HT-29 (cell line): Measurements from ENCODE around the gene SMIM20. TPM values are rescaled to one million over a fixed set of nuclear protein-coding genes. Genes with fewer than 3 reads are reported as not detected.

ENCODE experiments used
- DNase-seq: peaks from one replicate; pipeline ENCODE4 v3.0.0-alpha.2; 2015; ENCODE audit warnings: low spot score
- total RNA-seq: library from RNA; depleted of rRNA; stranded (reverse); fragments of >200 nt; shearing (Covaris generic); gene quantifications from 2 replicates; pipeline ENCODE4 v1.2.3, GENCODE V29; 2014; rRNA removed

The SMIM20 gene
- total RNA-seq, 1 experiment from 2014 or later, result 19.4 TPM

GRCh38 chr4:25954293-25954904 is 40.4 kb downstream of the SMIM20 start:
- no peak for DNase-seq

- no peak for DNase-seq
Measured at GRCh38 chr4:25955705-25956104, 41.7 kb downstream of the SMIM20 start.

- DNase-seq, result no peak
Measured at GRCh38 chr4:25956260-25956659, 42.2 kb downstream of the SMIM20 start.

- DNase-seq, result no peak
Measured at GRCh38 chr4:25958110-25958509, 44.1 kb downstream of the SMIM20 start.

GRCh38 chr4:25962393-25962792 is 48.4 kb downstream of the SMIM20 start:
- no peak for DNase-seq

GRCh38 chr4:25965629-25966028 is 51.6 kb downstream of the SMIM20 start:
- no peak for DNase-seq

GRCh38 chr4:25966171-25966570 is 52.2 kb downstream of the SMIM20 start:
- no peak for DNase-seq

GRCh38 chr4:25969374-25970155 is 55.5 kb downstream of the SMIM20 start:
- no peak for DNase-seq

GRCh38 chr4:25970226-25970675 is 56.2 kb downstream of the SMIM20 start:
- DNase-seq, result peak; percentile 60

GRCh38 chr4:25970691-25971432 is 56.8 kb downstream of the SMIM20 start:
- DNase-seq, result peak; percentile 76

- DNase-seq, result no peak
Measured at GRCh38 chr4:25972366-25972765, 58.3 kb downstream of the SMIM20 start.

GRCh38 chr4:25972984-25973745 is 59.1 kb downstream of the SMIM20 start:
- no peak for DNase-seq

- DNase-seq, result no peak
Measured at GRCh38 chr4:25976780-25977179, 62.8 kb downstream of the SMIM20 start.

GRCh38 chr4:25977397-25978170 is 63.6 kb downstream of the SMIM20 start:
- DNase-seq, result no peak

GRCh38 chr4:25978327-25978726 is 64.3 kb downstream of the SMIM20 start:
- no peak for DNase-seq

Other genes with a start within 250 kb of the SMIM20 start
- gene SEL1L3, start 51.2 kb upstream of the SMIM20 start, total RNA-seq, result 54.4 and 55.9 TPM in 2 replicates